AG10803 (cell line): ENCODE measurements around the gene NAA11.

Experiments
- DNase-seq: peaks from one replicate; pipeline ENCODE4 v3.0.0; 2010; ENCODE audit warnings: low read depth
- H3K4me3 ChIP-seq: 2 replicates; pipeline ENCODE4 v1.5.1; 2011; ENCODE audit warnings: mild to moderate bottlenecking, low read length, control low read depth
- CTCF ChIP-seq: conservative IDR thresholded peaks from 2 replicates; pipeline ENCODE4 v1.5.1; 2011; ENCODE audit warnings: mild to moderate bottlenecking, low read length, control low read depth, inconsistent platforms

NAA11 gene

DNA sequence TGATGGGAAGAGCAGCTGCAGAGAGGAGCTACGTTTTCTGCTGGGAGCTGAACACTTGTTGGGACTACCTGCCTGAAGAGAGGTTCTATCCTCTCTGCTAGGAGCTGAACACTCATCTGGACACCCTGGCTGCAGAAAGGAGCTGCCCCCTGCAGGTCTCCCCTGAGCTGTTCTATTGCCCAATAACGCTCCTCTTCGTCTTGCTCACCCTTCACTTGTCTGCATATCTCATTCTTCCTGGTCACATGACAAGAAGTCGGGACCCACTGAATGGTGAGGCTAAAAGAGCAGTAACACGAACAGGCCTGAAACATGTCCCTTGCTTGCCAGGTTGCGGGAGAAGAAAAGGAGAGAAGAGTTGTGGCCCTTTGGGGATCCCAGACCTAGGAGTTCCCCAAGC, 27.8 kb downstream of the NAA11 start:
- DNase-seq = no peak
- TF ChIP-seq CTCF = no peak

GRCh38 chr4:79297479-79297878, 28.4 kb downstream of the NAA11 start:
- no peak for TF ChIP-seq CTCF

More for the DNA sequence above, 27.8 kb downstream of the NAA11 start:
- no peak overlapping the region for H3K4me3 ChIP-seq

GRCh38 chr4:79296768-79297428, 29.0 kb downstream of the NAA11 start:
- no peak for DNase-seq
- no peak overlapping the region for H3K4me3 ChIP-seq
- TF ChIP-seq CTCF = no peak

More at GRCh38 chr4:79297479-79297878, 28.4 kb downstream of the NAA11 start:
- no peak for DNase-seq
- H3K4me3 ChIP-seq = no peak overlapping the region

DNA sequence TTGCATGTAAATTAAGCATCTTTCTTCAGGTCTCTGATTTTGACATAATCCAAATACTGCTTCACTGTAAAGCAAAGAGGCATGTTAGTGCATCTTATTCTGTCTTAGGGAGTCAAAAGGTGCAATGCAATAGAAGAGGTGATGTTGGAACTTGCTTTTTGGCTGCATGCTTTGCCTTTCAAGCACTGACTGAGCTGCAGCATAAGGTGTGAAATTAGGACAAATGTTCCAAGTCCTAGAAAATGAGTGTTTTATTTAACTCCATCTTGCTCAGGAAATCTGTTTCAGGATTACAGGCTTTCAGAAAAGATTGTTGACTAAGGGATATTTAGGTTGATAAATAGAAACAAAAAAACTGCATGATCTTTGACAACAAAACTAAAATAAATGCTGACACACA, 30.8 kb downstream of the NAA11 start:
- TF ChIP-seq CTCF = no peak
- DNase-seq = no peak
- H3K4me3 ChIP-seq = no peak overlapping the region

- no peak overlapping the region for H3K4me3 ChIP-seq
- no peak for DNase-seq
- no peak for TF ChIP-seq CTCF
Observed at GRCh38 chr4:79294064-79294463, 31.8 kb downstream of the NAA11 start.

- no peak overlapping the region for H3K4me3 ChIP-seq
- no peak for TF ChIP-seq CTCF
- DNase-seq = no peak
Observed at GRCh38 chr4:79292008-79292407, 33.9 kb downstream of the NAA11 start.

GRCh38 chr4:79290376-79290775, 35.5 kb downstream of the NAA11 start:
- DNase-seq = no peak
- no peak for TF ChIP-seq CTCF

More at GRCh38 chr4:79290376-79290775, 35.5 kb downstream of the NAA11 start:
- no peak overlapping the region for H3K4me3 ChIP-seq
